Natural killer cell (primary cell): ENCODE measurements around the gene MIEN1. TPM values are rescaled to one million over a fixed set of nuclear protein-coding genes. Genes with fewer than 3 reads are reported as not detected.
"Not testable (repeated sequence)": the region's sequence is repeated elsewhere in the genome, so short reads cannot be mapped to it uniquely, and the experiment has no call there.

Source experiments
- ATAC-seq, 3 donors: fragments of 150-1000 bp in 2 of 3; fragments of 200-7000 bp in 1 of 3; cut with Tn5 transposase; 1 replicate in 1 of 3; 2 replicates in 2 of 3; pipeline ENCODE4 v1.10.0; 2021; ENCODE audit warnings: mild to moderate bottlenecking in 2 of 3, moderate library complexity in 2 of 3
- DNase-seq, 2 donors: peaks; one replicate each; pipeline versions ENCODE4 v3.0.0 to v3.0.0-alpha.2; 2013 to 2021; ENCODE audit warnings: mixed read lengths in 1 of 2
- H3K27ac ChIP-seq: one replicate; pipeline ENCODE4 v1.5.1; 2013; ENCODE audit warnings: mild to moderate bottlenecking, low read length
- H3K27me3 ChIP-seq: one replicate; pipeline ENCODE4 v1.6.1; 2013; ENCODE audit warnings: low read length; ENCODE audit not compliant: control insufficient read depth, insufficient read depth
- H3K36me3 ChIP-seq: one replicate; pipeline ENCODE4 v1.6.1; 2013; ENCODE audit warnings: low read length; ENCODE audit not compliant: control insufficient read depth, insufficient read depth
- H3K4me1 ChIP-seq: one replicate; pipeline ENCODE4 v1.6.1; 2013; ENCODE audit warnings: low read length; ENCODE audit not compliant: control insufficient read depth, insufficient read depth
- H3K4me3 ChIP-seq: one replicate; pipeline ENCODE4 v1.5.1; 2013; ENCODE audit warnings: low read length
- H3K9me3 ChIP-seq: one replicate; pipeline ENCODE4 v1.6.1; 2013; ENCODE audit warnings: low read length; ENCODE audit not compliant: control insufficient read depth, insufficient read depth
- H3K27ac Mint-ChIP-seq, 2 donors: one replicate each; pipeline ENCODE4 v1.8.0; 2022; ENCODE audit warnings: mild to moderate bottlenecking in 2 of 2, mixed read lengths in 2 of 2, moderate library complexity in 1 of 2
- H3K27me3 Mint-ChIP-seq, 2 donors: one replicate each; pipeline ENCODE4 v1.8.0; 2022; ENCODE audit warnings: low read depth in 2 of 2, mixed read lengths in 2 of 2
- H3K36me3 Mint-ChIP-seq: one replicate; pipeline ENCODE4 v1.8.0; 2022; ENCODE audit warnings: mixed read lengths
- H3K4me1 Mint-ChIP-seq, 2 donors: one replicate each; pipeline ENCODE4 v1.8.0; 2022; ENCODE audit warnings: mixed read lengths in 2 of 2
- H3K4me3 Mint-ChIP-seq: one replicate; pipeline ENCODE4 v1.8.0; 2022; ENCODE audit warnings: mild to moderate bottlenecking, moderate library complexity, mixed read lengths
- H3K9me3 Mint-ChIP-seq, 2 donors: one replicate each; pipeline ENCODE4 v1.8.0; 2022; ENCODE audit warnings: mixed read lengths in 2 of 2
- CTCF ChIP-seq: fragments of 200-600 bp; IDR thresholded peaks from one replicate; pipeline ENCODE4 v1.8.0; 2022; ENCODE audit warnings: antibody characterized with exemption
- WGBS: methylation state at CpG from one replicate; pipeline ENCODE4 v1.1.7; 2013; ENCODE audit warnings: missing lambda C conversion rate; ENCODE audit not compliant: insufficient coverage; 5-methylcytosine and 5-hydroxymethylcytosine counted together
- intact Hi-C: fragments of 100-400 bp; cut with micrococcal nuclease; formaldehyde crosslinking; loops from one replicate; pipeline ENCODE4 v1.14.2; 2022
- total RNA-seq, 4 donors: library from RNA; stranded (reverse); fragments of 120-200 nt in 1 of 4; gene quantifications; one replicate each; pipeline versions ENCODE4 v1.2.3 to v1.2.4, GENCODE V29; 2013 to 2022

MIEN1 gene
- total RNA-seq, 3 donors from 2014 or later (not counting 1 experiment from before 2014, with no cell fraction given): 48.8 to 55.2 (median 51.6) TPM

- ATAC-seq (no peak), DNase-seq (no peak)
- no peaks in the 10 kb centered on the region for H3K27me3 ChIP-seq
- Mint-ChIP-seq H3K36me3 (no peaks in the 10 kb centered on the region), H3K4me3 (no peak overlapping the region), H3K4me1 (peaks cover 52 to 58% of the 10 kb centered on the region in 2 donors), H3K27me3 (no peaks in the 10 kb centered on the region), H3K9me3 (no peaks in the 10 kb centered on the region), H3K27ac (peak overlapping the region; percentile 86 to 90)
- H3K36me3 ChIP-seq: peaks cover 8% of the 10 kb centered on the region
- H3K4me3 ChIP-seq: no peak overlapping the region
- no peak overlapping the region for H3K27ac ChIP-seq
- no peaks in the 10 kb centered on the region for H3K9me3 ChIP-seq
- TF ChIP-seq CTCF: no peak
- H3K4me1 ChIP-seq: peaks cover 37% of the 10 kb centered on the region
- intact Hi-C loops: no loop called here
- 92% methylated on average over 10 of the region's 10 CpGs for WGBS
Observed at GRCh38 chr17:39711851-39712250, 18.5 kb downstream of the MIEN1 start.

- peaks cover 57 to 66% of the 10 kb centered on the region in 2 donors for H3K4me1 Mint-ChIP-seq
- WGBS: 90% methylated on average over 11 of the region's 11 CpGs
- DNase-seq, intact Hi-C loops, H3K9me3 Mint-ChIP-seq, H3K27ac ChIP-seq, H3K27me3 Mint-ChIP-seq, H3K4me3 ChIP-seq, H3K36me3 ChIP-seq, H3K27me3 ChIP-seq, H3K36me3 Mint-ChIP-seq, ATAC-seq, H3K9me3 ChIP-seq: not testable (repeated sequence)
- H3K4me1 ChIP-seq: peaks cover 45% of the 10 kb centered on the region
- peak overlapping the region; percentile 86 to 90 for H3K27ac Mint-ChIP-seq
- H3K4me3 Mint-ChIP-seq: peak overlapping the region; percentile 85
Observed at GRCh38 chr17:39711071-39711470, 19.3 kb downstream of the MIEN1 start.

- H3K36me3 ChIP-seq: peaks cover 3% of the 10 kb centered on the region
- H3K9me3 Mint-ChIP-seq: no peaks in the 10 kb centered on the region
- ATAC-seq (peak; percentile 43 to 55 (median 43)), DNase-seq (no peak)
- H3K27ac ChIP-seq: peak overlapping the region; percentile 74
- intact Hi-C loops: no loop called here
- H3K4me1 Mint-ChIP-seq: peaks cover 57 to 66% of the 10 kb centered on the region in 2 donors
- no peaks in the 10 kb centered on the region for H3K9me3 ChIP-seq
- H3K27me3 Mint-ChIP-seq: no peaks in the 10 kb centered on the region
- peak overlapping the region; percentile 85 for H3K4me3 Mint-ChIP-seq
- 80% methylated on average over 20 of the region's 20 CpGs for WGBS
- H3K36me3 Mint-ChIP-seq: no peaks in the 10 kb centered on the region
- no peak for TF ChIP-seq CTCF
- H3K4me1 ChIP-seq: peaks cover 47% of the 10 kb centered on the region
- H3K4me3 ChIP-seq: peak overlapping the region; percentile 32
- H3K27ac Mint-ChIP-seq: peak overlapping the region; percentile 86 to 90
- H3K27me3 ChIP-seq: no peaks in the 10 kb centered on the region
Observed at GRCh38 chr17:39709998-39710964, 20.1 kb downstream of the MIEN1 start.

GRCh38 chr17:39709319-39709997, 20.9 kb downstream of the MIEN1 start:
- Histone ChIP-seq H3K9me3 (no peaks in the 10 kb centered on the region), H3K4me3 (peak overlapping the region; percentile 32), H3K27me3 (no peaks in the 10 kb centered on the region), H3K27ac (peak overlapping the region; percentile 74), H3K36me3 (no peaks in the 10 kb centered on the region), H3K4me1 (peaks cover 47% of the 10 kb centered on the region)
- Mint-ChIP-seq H3K36me3 (no peaks in the 10 kb centered on the region), H3K4me1 (peaks cover 57 to 70% of the 10 kb centered on the region in 2 donors), H3K4me3 (peak overlapping the region; percentile 85), H3K27ac (peak overlapping the region; percentile 86 to 90), H3K27me3 (no peaks in the 10 kb centered on the region), H3K9me3 (no peaks in the 10 kb centered on the region)
- TF ChIP-seq CTCF: no peak
- ATAC-seq (peak; percentile 75 to 84 (median 80)), DNase-seq (no peak)
- WGBS: 52% methylated on average over 14 of the region's 14 CpGs
- intact Hi-C loops: no loop called here
